Stomach (tissue), 4 donors: ENCODE measurements around the gene INSRR.

Experiments used
- POLR2AphosphoS5 ChIP-seq, 3 donors: sonication (generic); formaldehyde crosslinking; IDR thresholded peaks; one replicate each; pipeline ENCODE4 v1.6.1; 2016; ENCODE audit warnings: antibody characterized with exemption in 3 of 3
- TF ChIP-seq, protein P1 (sequence below), 7 experiments: fragments of 450-650 bp in 4 of 7; fragments of 200-600 bp in 3 of 7; sonication (generic) in 3 of 7; IDR thresholded peaks; one replicate each; pipeline ENCODE4 v1.5.1; 2016 to 2019; ENCODE audit warnings: antibody characterized with exemption in 7 of 7, control low read depth in 2 of 7, mild to moderate bottlenecking in 1 of 7

GRCh38 chr1:156908541-156908940, 49.6 kb upstream of the INSRR start:
- TF ChIP-seq, protein P1, sequence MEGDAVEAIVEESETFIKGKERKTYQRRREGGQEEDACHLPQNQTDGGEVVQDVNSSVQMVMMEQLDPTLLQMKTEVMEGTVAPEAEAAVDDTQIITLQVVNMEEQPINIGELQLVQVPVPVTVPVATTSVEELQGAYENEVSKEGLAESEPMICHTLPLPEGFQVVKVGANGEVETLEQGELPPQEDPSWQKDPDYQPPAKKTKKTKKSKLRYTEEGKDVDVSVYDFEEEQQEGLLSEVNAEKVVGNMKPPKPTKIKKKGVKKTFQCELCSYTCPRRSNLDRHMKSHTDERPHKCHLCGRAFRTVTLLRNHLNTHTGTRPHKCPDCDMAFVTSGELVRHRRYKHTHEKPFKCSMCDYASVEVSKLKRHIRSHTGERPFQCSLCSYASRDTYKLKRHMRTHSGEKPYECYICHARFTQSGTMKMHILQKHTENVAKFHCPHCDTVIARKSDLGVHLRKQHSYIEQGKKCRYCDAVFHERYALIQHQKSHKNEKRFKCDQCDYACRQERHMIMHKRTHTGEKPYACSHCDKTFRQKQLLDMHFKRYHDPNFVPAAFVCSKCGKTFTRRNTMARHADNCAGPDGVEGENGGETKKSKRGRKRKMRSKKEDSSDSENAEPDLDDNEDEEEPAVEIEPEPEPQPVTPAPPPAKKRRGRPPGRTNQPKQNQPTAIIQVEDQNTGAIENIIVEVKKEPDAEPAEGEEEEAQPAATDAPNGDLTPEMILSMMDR (IDR thresholded peaks at IDR 0.05) = no peak
- no peak for TF ChIP-seq POLR2AphosphoS5 (IDR thresholded peaks at IDR 0.05)
